Measurements from ENCODE around the gene ESYT1. TPM values are rescaled to one million over a fixed set of nuclear protein-coding genes. Genes with fewer than 3 reads are reported as not detected.
"Not testable (repeated sequence)": the region's sequence is repeated elsewhere in the genome, so short reads cannot be mapped to it uniquely, and the experiment has no call there.

Gene ESYT1
- total RNA-seq, 4 donors from 2014 or later, result 36.3 to 62.7 (median 53.2) TPM

DNA sequence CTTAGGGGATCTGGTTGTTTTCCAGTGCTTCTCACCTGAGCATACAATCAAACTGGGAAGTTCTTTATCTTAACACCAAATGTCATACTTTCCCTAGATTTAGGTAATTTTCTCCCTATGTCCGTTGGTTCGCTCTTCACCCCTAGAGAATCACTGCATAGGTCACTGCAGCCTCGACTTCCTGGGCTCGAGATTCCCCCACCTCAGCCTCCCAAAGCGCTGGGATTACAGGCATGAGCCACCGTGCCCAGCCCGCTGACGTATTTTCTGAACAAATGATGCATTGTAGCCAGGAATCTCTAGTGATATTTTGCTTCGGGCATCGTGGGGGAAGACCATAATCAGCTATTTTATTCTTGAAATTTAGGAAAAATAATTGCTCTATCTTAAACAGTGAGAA, 12.7 kb upstream of the ESYT1 start:
- no peak for DNase-seq
- Histone ChIP-seq H3K27ac (peak overlapping the region; percentile 78 to 96 (median 95)), H3K27me3 (no peaks in the 10 kb centered on the region), H3K4me1 (peaks cover 3 to 18% (median 4%) of the 10 kb centered on the region in 4 donors), H3K9me3 (no peaks in the 10 kb centered on the region), H3K4me3 (peak overlapping the region in 3 of 4 donors; percentile 59 to 75 (median 69)), H3K36me3 (peaks cover 0 to 34% (median 5%) of the 10 kb centered on the region in 3 donors)
- TF ChIP-seq, protein P1, sequence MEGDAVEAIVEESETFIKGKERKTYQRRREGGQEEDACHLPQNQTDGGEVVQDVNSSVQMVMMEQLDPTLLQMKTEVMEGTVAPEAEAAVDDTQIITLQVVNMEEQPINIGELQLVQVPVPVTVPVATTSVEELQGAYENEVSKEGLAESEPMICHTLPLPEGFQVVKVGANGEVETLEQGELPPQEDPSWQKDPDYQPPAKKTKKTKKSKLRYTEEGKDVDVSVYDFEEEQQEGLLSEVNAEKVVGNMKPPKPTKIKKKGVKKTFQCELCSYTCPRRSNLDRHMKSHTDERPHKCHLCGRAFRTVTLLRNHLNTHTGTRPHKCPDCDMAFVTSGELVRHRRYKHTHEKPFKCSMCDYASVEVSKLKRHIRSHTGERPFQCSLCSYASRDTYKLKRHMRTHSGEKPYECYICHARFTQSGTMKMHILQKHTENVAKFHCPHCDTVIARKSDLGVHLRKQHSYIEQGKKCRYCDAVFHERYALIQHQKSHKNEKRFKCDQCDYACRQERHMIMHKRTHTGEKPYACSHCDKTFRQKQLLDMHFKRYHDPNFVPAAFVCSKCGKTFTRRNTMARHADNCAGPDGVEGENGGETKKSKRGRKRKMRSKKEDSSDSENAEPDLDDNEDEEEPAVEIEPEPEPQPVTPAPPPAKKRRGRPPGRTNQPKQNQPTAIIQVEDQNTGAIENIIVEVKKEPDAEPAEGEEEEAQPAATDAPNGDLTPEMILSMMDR (IDR thresholded peaks at IDR 0.05), result no peak
- no peak for TF ChIP-seq POLR2A (IDR thresholded peaks at IDR 0.05)

DNA sequence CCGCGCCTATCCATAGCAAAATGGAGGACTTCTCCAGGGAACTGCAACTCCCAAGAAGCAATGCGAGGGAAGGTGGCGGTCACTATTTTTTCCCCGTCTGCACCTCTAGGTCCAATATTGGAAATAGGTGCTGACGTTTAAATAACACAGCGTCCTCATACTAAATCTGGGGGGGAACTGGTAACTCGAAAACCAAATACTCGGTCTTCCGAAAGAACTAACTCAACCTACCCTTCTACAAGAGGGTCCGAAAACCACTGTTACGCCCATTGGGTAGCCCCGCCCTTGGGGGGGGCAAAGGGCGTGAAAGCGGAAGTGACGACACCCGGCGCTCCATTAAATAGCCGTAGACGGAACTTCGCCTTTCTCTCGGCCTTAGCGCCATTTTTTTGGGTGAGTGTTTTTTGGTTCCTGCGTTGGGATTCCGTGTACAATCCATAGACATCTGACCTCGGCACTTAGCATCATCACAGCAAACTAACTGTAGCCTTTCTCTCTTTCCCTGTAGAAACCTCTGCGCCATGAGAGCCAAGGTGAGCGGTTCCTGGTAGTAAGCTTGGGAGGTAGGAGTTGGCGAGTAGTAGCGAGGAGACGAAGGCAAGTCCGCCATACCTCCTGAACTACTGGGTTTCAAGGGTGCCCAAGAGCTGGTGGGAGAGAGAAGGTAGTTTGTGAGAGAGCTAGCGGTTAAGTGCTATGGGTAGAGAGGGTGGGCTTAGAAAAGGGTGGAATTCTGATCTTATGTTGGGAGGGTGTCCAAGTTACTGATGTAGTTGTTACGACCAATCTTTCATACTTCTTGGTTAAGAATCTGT, 11.6 kb upstream of the ESYT1 start, which contains the start of gene RPL41:
RPL41 (plus strand) TSS at position 367 of the 815 bp plus-strand sequence.
- Histone ChIP-seq H3K4me1 (peaks cover 3 to 18% (median 4%) of the 10 kb centered on the region in 4 donors), H3K27me3 (no peaks in the 10 kb centered on the region), H3K36me3 (peaks cover 0 to 34% (median under 1%) of the 10 kb centered on the region in 3 donors), H3K27ac (peak within 1 kb of the TSS; percentile 94 to 96 (median 95)), H3K9me3 (no peaks in the 10 kb centered on the region), H3K4me3 (peak within 1 kb of the TSS; percentile 56 to 75 (median 64))
- peak; percentile 95 to 99 (median 96) for DNase-seq
- TF ChIP-seq, protein P1 (IDR thresholded peaks at IDR 0.05), result peak in 3 of 6 experiments; percentile 19 to 22 (median 21)
- peak; percentile 88 to 96 for TF ChIP-seq POLR2A (IDR thresholded peaks at IDR 0.05)

DNA sequence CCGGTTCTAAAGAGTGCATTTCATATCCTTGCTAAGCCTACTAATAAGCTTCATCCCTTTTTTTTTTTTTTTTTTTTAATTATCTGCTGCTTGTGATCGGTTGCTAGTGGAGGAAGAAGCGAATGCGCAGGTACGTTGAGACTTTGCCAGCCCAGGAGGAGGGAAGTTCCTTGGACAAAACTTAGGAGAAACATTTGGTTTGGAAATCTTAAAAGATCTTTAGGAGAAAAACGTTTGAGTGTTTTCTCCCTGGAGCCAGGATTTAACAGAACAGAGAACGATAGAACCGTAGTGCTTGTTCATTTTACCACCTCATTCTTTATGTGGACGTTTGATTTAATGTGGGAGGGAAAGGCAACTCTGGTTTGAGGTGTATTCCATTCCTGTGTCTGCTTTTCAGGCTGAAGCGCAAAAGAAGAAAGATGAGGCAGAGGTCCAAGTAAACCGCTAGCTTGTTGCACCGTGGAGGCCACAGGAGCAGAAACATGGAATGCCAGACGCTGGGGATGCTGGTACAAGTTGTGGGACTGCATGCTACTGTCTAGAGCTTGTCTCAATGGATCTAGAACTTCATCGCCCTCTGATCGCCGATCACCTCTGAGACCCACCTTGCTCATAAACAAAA, 10.9 kb upstream of the ESYT1 start:
- DNase-seq, H3K27me3 ChIP-seq, H3K9me3 ChIP-seq: not testable (repeated sequence)
- H3K27ac ChIP-seq, result peak overlapping the region; percentile 94 to 96 (median 95)
- peaks cover 3 to 18% (median 4%) of the 10 kb centered on the region in 4 donors for H3K4me1 ChIP-seq
- peak overlapping the region; percentile 56 to 75 (median 64) for H3K4me3 ChIP-seq
- peaks cover 0 to 34% (median 0%) of the 10 kb centered on the region in 3 donors for H3K36me3 ChIP-seq

DNA sequence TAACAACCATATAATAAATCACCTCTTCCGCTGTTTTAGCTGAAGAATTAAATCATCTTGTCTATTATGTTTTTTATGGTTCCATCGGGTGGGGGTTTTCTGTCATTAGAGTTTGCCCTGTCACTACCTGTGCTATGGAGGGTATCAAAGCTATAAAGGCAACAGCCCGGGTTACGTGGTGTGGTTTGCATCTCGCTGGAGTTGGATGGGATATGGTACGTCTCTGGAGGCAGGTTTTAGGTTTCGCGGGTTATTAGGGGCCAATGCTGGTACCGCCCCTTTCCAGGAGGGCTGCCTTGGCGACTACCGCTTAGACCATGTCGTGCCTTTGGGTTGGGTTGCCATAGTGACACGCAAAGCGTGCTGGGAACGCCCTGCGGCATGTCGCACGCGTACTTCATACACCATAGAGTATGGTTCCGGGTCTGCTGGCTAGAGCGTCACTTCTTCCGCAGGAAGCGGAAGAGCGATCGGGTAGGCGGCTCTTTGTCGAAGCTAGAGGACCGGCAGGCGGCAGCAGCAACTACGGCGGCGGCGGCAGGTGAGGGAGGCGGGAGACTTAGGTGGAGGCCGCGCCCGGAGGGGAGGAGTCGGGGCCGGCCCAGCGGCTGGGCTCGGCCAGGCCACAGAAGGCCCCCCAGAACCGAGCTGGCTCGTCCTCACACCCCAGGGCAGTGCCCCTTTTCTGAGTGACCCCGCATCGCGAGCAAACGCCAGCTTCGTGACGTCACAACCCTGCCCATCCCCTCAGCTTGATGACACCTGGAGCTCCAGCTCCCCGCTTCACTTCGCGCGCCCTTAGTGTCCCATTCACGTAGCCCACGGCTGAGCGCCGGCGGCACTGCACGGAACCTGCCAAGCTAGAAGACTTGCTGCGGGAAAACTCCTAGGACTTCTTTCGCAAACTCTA, 10.0 kb upstream of the ESYT1 start, which contains the start of gene ZC3H10:
ZC3H10 (plus strand) TSS at position 489 of the 910 bp plus-strand sequence. CDS start 2,297 bp downstream, outside the sequence.
- Histone ChIP-seq H3K27ac (peak within 1 kb of the TSS; percentile 95 to 96 (median 96)), H3K36me3 (peaks cover 0 to 25% (median 0%) of the 10 kb centered on the region in 3 donors), H3K4me1 (peaks cover 3 to 18% (median 4%) of the 10 kb centered on the region in 4 donors), H3K27me3 (no peaks in the 10 kb centered on the region), H3K4me3 (peak within 1 kb of the TSS; percentile 69 to 75 (median 74)), H3K9me3 (no peaks in the 10 kb centered on the region)
- DNase-seq, result peak; percentile 96 to 99 (median 96)
- TF ChIP-seq, protein P1 (IDR thresholded peaks at IDR 0.05), result peak; percentile 27 to 74 (median 63)
- peak; percentile 77 to 91 for TF ChIP-seq POLR2A (IDR thresholded peaks at IDR 0.05)

DNA sequence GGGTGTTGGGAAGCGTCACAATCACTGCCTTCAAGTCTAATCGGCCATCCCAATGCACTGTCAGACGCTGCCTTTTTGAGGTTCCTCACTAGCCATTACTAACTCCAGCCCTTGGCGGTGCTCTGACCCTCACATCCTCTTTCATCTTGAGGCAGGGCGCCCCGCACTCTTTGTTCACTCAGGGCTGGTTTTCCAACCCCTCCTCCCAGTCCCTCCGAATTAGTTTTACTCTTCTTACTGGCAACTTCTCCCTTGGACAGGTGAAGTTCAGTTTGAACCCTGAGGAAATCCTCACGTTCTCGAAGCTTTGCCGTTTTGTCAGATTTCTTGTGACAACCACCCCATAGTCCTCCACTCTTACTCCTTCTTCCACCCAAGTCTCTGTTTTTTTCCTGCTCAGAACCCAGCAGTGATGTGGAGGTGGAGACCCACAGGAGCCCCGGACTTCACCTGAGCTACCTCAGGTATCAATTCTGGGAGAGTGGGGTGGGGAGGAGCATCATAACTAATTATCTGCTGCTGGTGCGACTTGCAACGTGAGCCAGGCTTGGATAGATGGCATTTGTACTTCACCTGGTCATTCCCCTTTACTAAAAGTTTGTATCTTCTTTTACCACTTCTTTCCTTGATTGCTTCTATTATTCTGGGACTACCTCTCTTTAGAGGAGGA, 9.2 kb upstream of the ESYT1 start:
- no peak for DNase-seq
- TF ChIP-seq POLR2A (IDR thresholded peaks at IDR 0.05), result no peak
- TF ChIP-seq, protein P1 (IDR thresholded peaks at IDR 0.05), result no peak
- no peaks in the 10 kb centered on the region for H3K9me3 ChIP-seq
- peaks cover 0 to 19% (median 0%) of the 10 kb centered on the region in 3 donors for H3K36me3 ChIP-seq
- H3K27ac ChIP-seq, result peak overlapping the region; percentile 95 to 96 (median 96)
- no peaks in the 10 kb centered on the region for H3K27me3 ChIP-seq
- peaks cover 3 to 18% (median 4%) of the 10 kb centered on the region in 4 donors for H3K4me1 ChIP-seq
- H3K4me3 ChIP-seq, result peak overlapping the region; percentile 69 to 75 (median 72)

Measured in Peyer's patch (tissue), 4 donors.